ENCODE results near the gene OPCML. TPM values are rescaled to one million over a fixed set of nuclear protein-coding genes. Genes with fewer than 3 reads are reported as not detected.

The OPCML gene
- total RNA-seq, 1 donor from 2014 or later: 4.6 TPM

- peaks cover 14% of the 10 kb centered on the region for H3K4me1 Mint-ChIP-seq (ENCODE audit: unreplicated experiment)
- H3K27me3 Mint-ChIP-seq: peaks cover 14% of the 10 kb centered on the region
- H3K27ac Mint-ChIP-seq: no peak overlapping the region
- no peaks in the 10 kb centered on the region for H3K36me3 Mint-ChIP-seq
- H3K4me3 Mint-ChIP-seq: no peak overlapping the region
- H3K9me3 Mint-ChIP-seq: no peaks in the 10 kb centered on the region
- no peak for TF ChIP-seq CTCF (conservative IDR thresholded peaks at IDR 0.05)
- no peak for DNase-seq (ENCODE audit: extremely low spot score, unreplicated experiment)
Measured at GRCh38 chr11:132719684-132720083, 812.6 kb downstream of the OPCML start.

- Mint-ChIP-seq H3K4me3 (no peak overlapping the region), H3K27me3 (peaks cover 14% of the 10 kb centered on the region), H3K9me3 (no peaks in the 10 kb centered on the region), H3K27ac (no peak overlapping the region), H3K36me3 (no peaks in the 10 kb centered on the region), H3K4me1 (ENCODE audit: unreplicated experiment) (peaks cover 17% of the 10 kb centered on the region)
- DNase-seq (ENCODE audit: extremely low spot score, unreplicated experiment): no peak
- no peak for TF ChIP-seq CTCF (conservative IDR thresholded peaks at IDR 0.05)
Measured at GRCh38 chr11:132718711-132719671, 813.3 kb downstream of the OPCML start.

- no peak overlapping the region for H3K4me3 Mint-ChIP-seq
- TF ChIP-seq CTCF (conservative IDR thresholded peaks at IDR 0.05): no peak
- no peak overlapping the region for H3K27ac Mint-ChIP-seq
- H3K4me1 Mint-ChIP-seq (ENCODE audit: unreplicated experiment): peaks cover 17% of the 10 kb centered on the region
- H3K9me3 Mint-ChIP-seq: no peaks in the 10 kb centered on the region
- H3K36me3 Mint-ChIP-seq: no peaks in the 10 kb centered on the region
- DNase-seq (ENCODE audit: extremely low spot score, unreplicated experiment): no peak
- peaks cover 20% of the 10 kb centered on the region for H3K27me3 Mint-ChIP-seq
Measured at GRCh38 chr11:132717824-132718223, 814.5 kb downstream of the OPCML start.

GRCh38 chr11:132716037-132716436 lies 816.3 kb downstream of the OPCML start:
- no peak for TF ChIP-seq CTCF (conservative IDR thresholded peaks at IDR 0.05)
- Mint-ChIP-seq H3K4me3 (no peak overlapping the region), H3K27ac (no peak overlapping the region), H3K9me3 (no peaks in the 10 kb centered on the region), H3K27me3 (peaks cover 25% of the 10 kb centered on the region), H3K4me1 (ENCODE audit: unreplicated experiment) (peaks cover 17% of the 10 kb centered on the region), H3K36me3 (no peaks in the 10 kb centered on the region)
- DNase-seq (ENCODE audit: extremely low spot score, unreplicated experiment): no peak

GRCh38 chr11:132714859-132715440 lies 817.4 kb downstream of the OPCML start:
- no peak overlapping the region for H3K4me3 Mint-ChIP-seq
- no peaks in the 10 kb centered on the region for H3K9me3 Mint-ChIP-seq
- TF ChIP-seq CTCF (conservative IDR thresholded peaks at IDR 0.05): no peak
- H3K36me3 Mint-ChIP-seq: no peaks in the 10 kb centered on the region
- no peak overlapping the region for H3K27ac Mint-ChIP-seq
- peaks cover 31% of the 10 kb centered on the region for H3K27me3 Mint-ChIP-seq
- no peak for DNase-seq (ENCODE audit: extremely low spot score, unreplicated experiment)
- peaks cover 17% of the 10 kb centered on the region for H3K4me1 Mint-ChIP-seq (ENCODE audit: unreplicated experiment)

All from type B pancreatic cell (in vitro differentiated cells).